Stimulated activated CD4-positive, alpha-beta T cell treated with anti-CD3 and anti-CD28 coated beads, Interleukin-15, amount 100 ng/mL, for 48 hours (primary cell): ENCODE measurements around the gene CYTH1.

Source experiments
- DNase-seq, 2 donors: peaks; one replicate each; pipeline ENCODE4 v3.0.0-alpha.2; 2020; ENCODE audit warnings: low read depth in 2 of 2

The CYTH1 gene

DNA sequence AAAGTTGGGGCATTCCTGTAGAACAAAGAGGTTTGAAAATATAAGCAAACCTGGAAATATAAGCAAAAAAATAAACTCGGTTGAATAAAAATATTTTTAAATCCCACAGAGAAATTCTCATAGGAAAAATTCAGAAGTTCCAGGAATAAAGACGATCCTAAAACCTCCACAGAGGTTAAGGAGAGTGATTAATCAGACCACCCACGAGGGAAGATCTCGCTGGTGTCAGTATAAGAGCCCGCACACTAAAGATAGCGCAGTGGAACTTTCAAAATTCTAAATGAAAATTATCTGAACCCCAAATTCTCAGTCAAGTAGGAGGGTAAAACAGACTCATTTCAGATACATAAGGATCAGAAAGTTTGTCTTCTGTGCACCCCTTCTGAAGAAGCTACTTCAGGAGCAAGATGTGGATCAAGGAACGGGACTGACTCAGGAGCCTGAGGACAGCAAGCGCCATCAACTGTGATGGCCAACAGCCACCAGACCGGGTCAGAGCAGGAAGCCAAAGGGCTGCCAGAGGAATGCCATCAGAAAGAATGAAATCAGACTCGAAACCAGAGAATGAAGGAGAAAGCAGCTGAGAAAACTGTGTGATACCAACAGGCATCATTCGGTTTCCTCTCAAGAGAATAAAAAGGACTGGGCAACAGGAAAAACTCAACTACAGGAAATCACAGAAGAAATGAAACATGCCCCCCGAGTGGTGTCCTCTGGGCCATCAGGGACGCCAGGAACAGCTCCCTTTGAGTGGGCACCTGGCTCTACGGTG is 66.9 kb downstream of the CYTH1 start:
- DNase-seq = no peak

GRCh38 chr17:78714534-78714933 is 67.5 kb downstream of the CYTH1 start:
- no peak for DNase-seq

DNA sequence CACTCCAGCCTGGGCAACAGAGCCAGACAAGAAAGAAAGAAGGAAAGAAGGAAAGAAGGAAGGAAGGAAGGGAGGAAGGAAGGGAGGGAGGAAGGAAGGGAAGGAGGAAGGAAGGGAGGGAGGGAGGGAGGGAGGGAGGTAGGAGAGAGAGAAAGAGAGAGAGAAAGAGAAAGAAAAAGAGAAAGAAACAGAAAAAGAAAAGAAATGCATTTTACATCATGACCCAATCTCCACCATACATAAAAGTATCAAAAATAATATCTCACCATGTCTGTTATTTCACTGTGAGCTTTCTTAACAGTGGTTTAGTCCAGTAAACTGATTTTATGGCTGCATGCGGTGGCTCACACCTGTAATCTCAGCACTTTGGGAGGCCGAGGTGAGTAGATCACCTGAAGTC is 70.0 kb downstream of the CYTH1 start:
- DNase-seq = no peak

DNA sequence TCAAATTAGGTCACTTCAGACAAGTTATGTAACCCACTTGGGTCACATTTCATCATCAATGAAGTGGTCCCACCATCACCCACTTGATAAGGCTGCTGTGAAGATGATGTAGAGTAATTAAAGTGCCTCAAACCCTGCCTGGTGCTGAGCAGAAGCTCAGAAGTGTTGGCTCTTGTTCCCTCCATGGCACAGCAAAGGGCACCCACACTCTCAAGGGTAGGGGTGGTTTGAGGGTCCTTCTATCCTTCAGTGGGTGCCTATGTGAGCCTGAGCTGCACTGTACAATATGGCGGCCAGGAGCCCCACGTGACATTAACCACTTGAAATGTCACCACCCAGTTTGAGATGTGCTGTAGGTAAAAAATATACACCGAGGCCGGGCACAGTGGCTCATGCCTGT is 71.5 kb downstream of the CYTH1 start:
- DNase-seq = no peak

- no peak for DNase-seq
These were observed 72.3 kb downstream of the CYTH1 start for GRCh38 chr17:78709751-78710181.

- no peak for DNase-seq
These were observed 72.9 kb downstream of the CYTH1 start for GRCh38 chr17:78709119-78709681.

DNA sequence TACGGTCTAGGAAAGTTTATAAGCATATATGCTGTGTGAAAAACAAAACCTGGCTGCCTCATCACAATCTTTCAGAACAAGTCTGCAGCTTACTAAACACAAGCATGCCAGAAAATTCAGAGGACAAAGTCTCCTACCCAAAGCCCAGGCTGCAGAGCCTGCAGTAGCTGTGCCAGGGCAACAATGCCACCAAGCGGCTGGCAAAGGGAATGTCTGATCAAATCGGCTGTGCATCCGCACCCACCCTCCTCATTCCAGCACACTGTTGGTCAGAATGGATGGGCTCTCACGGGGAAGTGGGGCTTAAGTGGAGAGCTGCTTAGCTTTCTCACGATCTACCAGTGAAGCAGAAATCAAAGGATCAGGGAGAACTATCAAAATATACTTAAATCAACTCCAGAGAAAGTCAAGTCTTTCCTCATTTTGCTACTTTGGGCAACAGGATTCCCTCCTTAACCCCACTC is 73.5 kb downstream of the CYTH1 start:
- peak; percentile 42 to 51 for DNase-seq

DNA sequence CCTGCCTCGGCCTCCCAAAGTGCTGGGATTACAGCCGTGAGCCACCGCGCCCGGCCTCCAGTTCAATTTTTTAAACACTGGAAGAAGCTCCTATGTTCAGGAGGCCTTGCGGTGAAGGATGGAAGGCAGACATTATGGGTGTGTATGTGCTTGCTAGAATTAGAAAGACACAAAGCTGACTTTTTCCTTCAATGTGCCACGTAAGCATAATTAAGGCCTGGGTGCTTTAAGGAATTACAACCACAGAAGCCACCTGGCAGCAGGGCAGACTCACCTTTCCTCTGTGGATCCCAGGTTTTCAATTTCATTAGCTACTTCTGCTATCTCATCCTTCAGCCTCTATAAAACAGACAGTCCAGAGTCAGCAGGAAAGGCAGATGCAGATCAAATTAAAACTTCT is 74.2 kb downstream of the CYTH1 start:
- DNase-seq = no peak

GRCh38 chr17:78707016-78707415 is 75.1 kb downstream of the CYTH1 start:
- no peak for DNase-seq

- DNase-seq = no peak
These were observed 75.7 kb downstream of the CYTH1 start for GRCh38 chr17:78706271-78706915.

- no peak for DNase-seq
These were observed 77.0 kb downstream of the CYTH1 start for GRCh38 chr17:78705071-78705470.

DNA sequence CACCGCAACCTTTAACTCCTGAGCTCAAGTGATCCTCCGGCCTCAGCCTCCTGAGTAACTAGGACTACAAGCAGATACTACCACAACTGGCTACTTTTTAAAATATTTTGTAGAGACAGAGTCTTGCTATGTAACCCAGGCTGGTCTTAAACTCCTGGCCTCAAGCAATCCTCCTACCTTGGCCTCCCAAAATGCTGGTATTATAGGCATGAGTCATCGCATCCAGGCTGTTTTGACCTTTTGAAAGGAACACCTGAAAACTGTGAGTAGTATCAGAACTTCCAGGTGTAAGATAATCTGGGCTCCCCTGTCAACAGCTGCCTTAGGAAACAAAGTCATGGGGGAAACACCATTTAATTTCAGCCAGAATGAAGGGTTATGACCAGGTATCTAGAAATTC is 77.5 kb downstream of the CYTH1 start:
- no peak for DNase-seq

- no peak for DNase-seq
These were observed 84.3 kb downstream of the CYTH1 start for GRCh38 chr17:78697554-78698343.

- no peak for DNase-seq
These were observed 85.0 kb downstream of the CYTH1 start for GRCh38 chr17:78697122-78697521.

GRCh38 chr17:78696016-78696982 is 85.8 kb downstream of the CYTH1 start:
- DNase-seq = no peak

GRCh38 chr17:78694805-78695531 is 87.1 kb downstream of the CYTH1 start:
- no peak for DNase-seq

DNA sequence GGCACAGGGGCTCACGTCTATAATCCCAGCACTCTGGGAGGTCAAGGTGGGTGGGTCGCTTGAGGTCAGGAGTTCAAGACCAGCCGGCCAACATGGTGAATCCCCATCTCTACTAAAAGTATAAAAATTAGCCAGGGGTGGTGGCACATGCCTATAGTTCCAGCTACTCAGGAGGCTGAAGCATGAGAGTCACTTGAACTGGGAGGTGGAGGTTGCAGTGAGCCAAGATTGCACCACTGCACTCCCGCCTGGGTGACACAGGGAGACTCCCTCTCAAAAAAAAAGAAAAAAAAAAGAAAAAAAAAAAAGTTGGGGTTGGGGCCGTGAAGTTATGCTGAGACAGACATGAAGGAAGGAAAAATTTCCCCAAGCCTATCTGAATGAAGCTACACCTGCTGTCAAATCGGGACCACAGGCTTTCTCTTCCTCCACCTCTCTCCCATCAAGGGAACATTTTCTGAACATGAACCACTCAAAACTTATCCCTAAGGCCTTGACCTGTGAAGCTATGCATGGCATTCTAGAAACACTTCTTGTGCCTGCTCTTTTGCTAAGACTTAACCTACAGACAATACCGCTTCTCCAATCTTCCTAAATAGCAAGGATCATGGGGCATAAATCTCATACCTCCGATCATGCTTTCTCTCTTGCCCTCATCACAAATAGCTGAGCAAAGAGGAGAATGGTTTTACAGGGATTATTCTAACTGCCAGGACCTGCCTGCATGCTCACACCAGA is 88.6 kb downstream of the CYTH1 start:
- no peak for DNase-seq

DNA sequence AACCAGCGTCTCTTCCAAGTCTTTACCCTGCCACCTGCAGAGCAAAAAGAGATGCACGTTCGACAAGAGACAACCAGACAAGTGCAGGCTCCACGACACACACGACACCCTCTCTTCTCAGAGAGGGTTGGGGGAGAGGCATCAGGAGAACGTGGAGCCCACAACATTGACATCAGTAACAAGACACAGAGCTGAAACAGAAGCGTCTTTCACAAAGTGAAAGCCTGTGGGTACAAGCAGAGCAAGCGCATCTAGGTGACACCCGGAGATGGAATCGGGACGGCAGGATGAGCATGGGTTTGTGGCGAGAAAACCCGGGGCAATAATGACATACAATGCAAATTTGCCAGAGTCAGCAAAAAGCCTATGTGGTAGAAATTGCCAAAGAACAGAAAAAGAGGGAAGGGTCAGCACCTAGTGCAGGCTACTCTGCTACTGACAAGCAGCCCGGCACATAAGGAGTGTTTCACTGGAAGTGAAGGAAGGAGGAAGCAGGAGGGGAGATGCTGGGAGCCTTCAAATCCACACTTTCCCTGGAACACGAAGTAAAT is 89.5 kb downstream of the CYTH1 start:
- DNase-seq = no peak

- DNase-seq = no peak
These were observed 93.0 kb downstream of the CYTH1 start for GRCh38 chr17:78689029-78689428.
